H9 (cell line): ENCODE measurements around the gene TET3. TPM values are rescaled to one million over a fixed set of nuclear protein-coding genes. Genes with fewer than 3 reads are reported as not detected.

Experiments used
- DNase-seq: peaks from one replicate; pipeline ENCODE4 v3.0.0-alpha.2; 2017
- H2AFZ ChIP-seq: one replicate; pipeline ENCODE4 v1.6.1; 2013; ENCODE audit warnings: mild to moderate bottlenecking, low read length, control low read depth, moderate library complexity
- H2AK5ac ChIP-seq: 2 replicates; pipeline ENCODE4 v1.6.1; 2013; ENCODE audit warnings: low read length, control low read depth, mixed read lengths; ENCODE audit not compliant: insufficient read length
- H2BK120ac ChIP-seq: one replicate; pipeline ENCODE4 v1.6.1; 2013; ENCODE audit warnings: low read depth, mild to moderate bottlenecking, low read length, control low read depth, inconsistent platforms; ENCODE audit not compliant: poor library complexity, severe bottlenecking
- H2BK12ac ChIP-seq: 2 replicates; pipeline ENCODE4 v1.6.1; 2013; ENCODE audit warnings: low read length, control low read depth, mixed read lengths, low read depth; ENCODE audit not compliant: insufficient read length
- H2BK15ac ChIP-seq: 2 replicates; pipeline ENCODE4 v1.6.1; 2013; ENCODE audit warnings: low read depth, low read length, control low read depth
- H2BK20ac ChIP-seq: one replicate; pipeline ENCODE4 v1.6.1; 2013; ENCODE audit warnings: low read depth, mild to moderate bottlenecking, low read length, control low read depth, inconsistent platforms; ENCODE audit not compliant: poor library complexity, severe bottlenecking
- H2BK5ac ChIP-seq: 2 replicates; pipeline ENCODE4 v1.6.1; 2013; ENCODE audit warnings: low read length, control low read depth, mixed read lengths; ENCODE audit not compliant: insufficient read length
- H3K14ac ChIP-seq: 2 replicates; pipeline ENCODE4 v1.6.1; 2013; ENCODE audit warnings: low read length, control low read depth; ENCODE audit not compliant: insufficient read depth
- H3K18ac ChIP-seq: 2 replicates; pipeline ENCODE4 v1.6.1; 2013; ENCODE audit warnings: low read depth, mild to moderate bottlenecking, mixed read lengths, low read length, control low read depth; ENCODE audit not compliant: insufficient read length
- H3K23ac ChIP-seq: 2 replicates; pipeline ENCODE4 v1.6.1; 2013; ENCODE audit warnings: low read length, control low read depth, mixed read lengths, low read depth; ENCODE audit not compliant: insufficient read length
- H3K23me2 ChIP-seq: 2 replicates; pipeline ENCODE4 v1.6.1; 2013; ENCODE audit warnings: low read depth, mild to moderate bottlenecking, mixed read lengths, low read length, control low read depth; ENCODE audit not compliant: insufficient read length, poor library complexity, severe bottlenecking
- H3K27ac ChIP-seq: 2 replicates; pipeline ENCODE4 v1.5.1; 2013; ENCODE audit warnings: low read length, control low read depth, mixed read lengths, low read depth; ENCODE audit not compliant: insufficient read length
- H3K27me3 ChIP-seq: 2 replicates; pipeline ENCODE4 v1.6.1; 2013; ENCODE audit warnings: low read length, control low read depth, inconsistent platforms; ENCODE audit not compliant: insufficient read depth
- H3K4ac ChIP-seq: 2 replicates; pipeline ENCODE4 v1.6.1; 2013; ENCODE audit warnings: low read depth, mild to moderate bottlenecking, control low read depth, inconsistent platforms, low read length, moderate library complexity
- H3K4me1 ChIP-seq: 2 replicates; pipeline ENCODE4 v1.6.1; 2013; ENCODE audit warnings: low read length, control low read depth, inconsistent platforms; ENCODE audit not compliant: insufficient read depth
- H3K4me2 ChIP-seq: 2 replicates; pipeline ENCODE4 v1.6.1; 2013; ENCODE audit warnings: low read length, control low read depth, mixed read lengths; ENCODE audit not compliant: insufficient read length, insufficient read depth
- H3K56ac ChIP-seq: 2 replicates; pipeline ENCODE4 v1.6.1; 2013; ENCODE audit warnings: low read depth, mild to moderate bottlenecking, mixed read lengths, low read length, control low read depth; ENCODE audit not compliant: insufficient read length
- H3K79me1 ChIP-seq: 2 replicates; pipeline ENCODE4 v1.6.1; 2013; ENCODE audit warnings: low read depth, mild to moderate bottlenecking, moderate library complexity, low read length, control low read depth, inconsistent platforms; ENCODE audit not compliant: insufficient read depth, poor library complexity, severe bottlenecking
- H3K79me2 ChIP-seq: 2 replicates; pipeline ENCODE4 v1.6.1; 2013; ENCODE audit warnings: low read length, control low read depth, inconsistent platforms; ENCODE audit not compliant: insufficient read depth
- H3K9ac ChIP-seq: 2 replicates; pipeline ENCODE4 v1.6.1; 2013; ENCODE audit warnings: low read length, control low read depth, mixed read lengths; ENCODE audit not compliant: insufficient read length; ENCODE audit errors: extremely low read depth
- H3K9me3 ChIP-seq: one replicate; pipeline ENCODE4 v1.6.1; 2013; ENCODE audit warnings: low read depth, low read length, inconsistent platforms; ENCODE audit not compliant: control insufficient read depth
- H3T11ph ChIP-seq: one replicate; pipeline ENCODE4 v1.6.1; 2013; ENCODE audit warnings: mild to moderate bottlenecking, low read length, control low read depth, inconsistent platforms
- H4K20me1 ChIP-seq: one replicate; pipeline ENCODE4 v1.6.1; 2013; ENCODE audit not compliant: control insufficient read depth, insufficient read length, insufficient read depth
- H4K5ac ChIP-seq: 2 replicates; pipeline ENCODE4 v1.6.1; 2013; ENCODE audit warnings: low read depth, mild to moderate bottlenecking, mixed read lengths, low read length, control low read depth; ENCODE audit not compliant: insufficient read length
- H4K8ac ChIP-seq: replicated peaks from 2 replicates; pipeline ENCODE4 v1.6.1; 2013; ENCODE audit warnings: low read length, control low read depth, mixed read lengths, low read depth; ENCODE audit not compliant: insufficient read length
- H4K91ac ChIP-seq: 2 replicates; pipeline ENCODE4 v1.6.1; 2013; ENCODE audit warnings: low read depth, mild to moderate bottlenecking, moderate library complexity, mixed read lengths, low read length, control low read depth; ENCODE audit not compliant: insufficient read length
- H3K27ac Mint-ChIP-seq, 3 experiments: 2 replicates in 2 of 3; 3 replicates in 1 of 3; pipeline ENCODE4 v1.8.0; 2020 to 2021; ENCODE audit warnings: mixed read lengths in 3 of 3, mild to moderate bottlenecking in 1 of 3, moderate library complexity in 1 of 3
- H3K27me3 Mint-ChIP-seq: 2 replicates; pipeline ENCODE4 v1.8.0; 2021; ENCODE audit warnings: low read depth, mild to moderate bottlenecking, moderate library complexity, mixed read lengths
- H3K36me3 Mint-ChIP-seq, 3 experiments: 2 replicates in 2 of 3; 3 replicates in 1 of 3; pipeline ENCODE4 v1.8.0; 2020 to 2021; ENCODE audit warnings: low read depth in 3 of 3, mixed read lengths in 3 of 3; ENCODE audit not compliant: insufficient read depth in 1 of 3
- H3K4me1 Mint-ChIP-seq, 2 experiments: 2 replicates each; pipeline ENCODE4 v1.8.0; 2020; ENCODE audit warnings: mixed read lengths in 2 of 2
- H3K4me3 Mint-ChIP-seq, 2 experiments: 2 replicates in 1 of 2; 3 replicates in 1 of 2; pipeline ENCODE4 v1.8.0; 2020 to 2021; ENCODE audit warnings: mild to moderate bottlenecking in 2 of 2, mixed read lengths in 2 of 2, moderate library complexity in 1 of 2
- H3K9me3 Mint-ChIP-seq, 2 experiments: 2 replicates in 1 of 2; 3 replicates in 1 of 2; pipeline ENCODE4 v1.8.0; 2020; ENCODE audit warnings: mild to moderate bottlenecking in 2 of 2, mixed read lengths in 2 of 2, moderate library complexity in 1 of 2
- WGBS: extraction: QIAGEN DNeasy Blood & Tissue Kit; methylation state at CpG from one replicate; pipeline ENCODE4 v1.1.7; 2013; ENCODE audit warnings: missing lambda C conversion rate, low lambda C conversion rate, mixed read lengths; ENCODE audit not compliant: insufficient read length; ENCODE audit errors: extremely low coverage; 5-methylcytosine and 5-hydroxymethylcytosine counted together
- total RNA-seq: library from RNA; stranded (reverse); gene quantifications from 2 replicates; pipeline ENCODE4 v1.2.1, GENCODE V29; 2021
- TF ChIP-seq, protein P1 (sequence below): fragments of 200-600 bp; sonication (generic); conservative IDR thresholded peaks from 3 replicates; pipeline ENCODE4 v1.8.0; 2021; ENCODE audit warnings: antibody characterized with exemption, mild to moderate bottlenecking

TET3 gene
- total RNA-seq, 1 experiment from 2014 or later = 24.7 TPM

DNA sequence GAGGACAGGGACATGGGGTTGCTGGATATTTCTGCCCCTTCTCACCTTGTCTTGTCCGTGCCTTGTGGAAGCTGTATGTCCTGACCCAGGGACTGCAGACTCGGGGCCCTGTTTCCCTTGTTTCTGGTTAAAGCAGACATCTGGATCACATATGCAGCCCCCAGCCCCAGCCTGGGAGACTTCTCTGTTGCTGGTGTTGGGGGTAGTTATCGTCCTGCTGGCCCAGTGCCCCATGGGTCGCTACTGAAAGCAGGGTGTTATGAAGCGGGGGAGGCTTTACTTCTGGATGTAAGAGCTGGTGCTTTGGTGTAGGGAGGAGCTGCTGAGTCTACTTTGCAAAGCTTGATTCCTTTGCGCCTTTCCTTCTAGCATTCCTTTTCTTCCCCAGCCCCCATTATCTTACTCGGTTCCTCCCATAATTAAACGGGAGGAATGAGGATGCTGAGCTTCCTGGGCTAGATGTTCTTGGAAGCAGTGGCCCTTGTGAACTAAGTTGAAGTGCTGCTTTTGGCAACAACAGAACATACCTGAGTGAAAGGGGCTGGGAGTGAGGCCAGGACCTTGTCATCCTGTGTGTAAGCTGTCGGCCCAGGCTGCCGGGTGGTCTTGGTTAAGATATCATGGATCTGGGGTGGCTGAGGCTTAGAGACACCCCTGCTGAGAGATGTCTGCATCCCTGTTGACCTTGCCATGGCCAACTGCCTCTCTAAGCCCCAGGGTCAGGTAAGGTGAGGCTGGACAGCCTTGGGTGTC lies 3.4 kb downstream of the TET3 start:
- Histone ChIP-seq H3K27me3 (no peaks in the 10 kb centered on the region), H4K8ac (no peak overlapping the region), H3T11ph (no peak overlapping the region), H2AFZ (no peak overlapping the region), H3K14ac (no peak overlapping the region), H3K79me2 (peaks cover 7% of the 10 kb centered on the region; the same call in 1 of the 2 replicates), H3K4ac (no peak overlapping the region), H3K56ac (no peak overlapping the region), H3K18ac (no peak overlapping the region), H4K20me1 (peaks cover 2% of the 10 kb centered on the region), H3K9me3 (no peaks in the 10 kb centered on the region), H3K27ac (no peak overlapping the region), H3K4me1 (peaks cover 21% of the 10 kb centered on the region; the same call in 1 of the 2 replicates), H3K4me2 (no peak overlapping the region), H3K23me2 (peaks cover 15% of the 10 kb centered on the region), H3K23ac (no peak overlapping the region), H2BK12ac (no peak overlapping the region), H2BK20ac (no peak overlapping the region), H4K5ac (no peak overlapping the region), H2BK120ac (no peak overlapping the region), H4K91ac (no peak overlapping the region), H2BK15ac (no peak overlapping the region), H3K79me1 (peaks cover 4% of the 10 kb centered on the region), H2AK5ac (no peak overlapping the region), H2BK5ac (no peak overlapping the region), H3K9ac (no peak overlapping the region)
- Mint-ChIP-seq H3K27ac (no peak overlapping the region; a peak in 1 of 7 replicates), H3K27me3 (peaks cover 18% of the 10 kb centered on the region), H3K36me3 (peaks cover 20 to 47% (median 24%) of the 10 kb centered on the region in 3 experiments), H3K4me3 (peak overlapping the region; percentile 38 to 71; a peak in 4 of 5 replicates), H3K4me1 (peaks cover 45 to 46% of the 10 kb centered on the region in 2 experiments), H3K9me3 (no peaks in the 10 kb centered on the region)
- TF ChIP-seq, protein P1, sequence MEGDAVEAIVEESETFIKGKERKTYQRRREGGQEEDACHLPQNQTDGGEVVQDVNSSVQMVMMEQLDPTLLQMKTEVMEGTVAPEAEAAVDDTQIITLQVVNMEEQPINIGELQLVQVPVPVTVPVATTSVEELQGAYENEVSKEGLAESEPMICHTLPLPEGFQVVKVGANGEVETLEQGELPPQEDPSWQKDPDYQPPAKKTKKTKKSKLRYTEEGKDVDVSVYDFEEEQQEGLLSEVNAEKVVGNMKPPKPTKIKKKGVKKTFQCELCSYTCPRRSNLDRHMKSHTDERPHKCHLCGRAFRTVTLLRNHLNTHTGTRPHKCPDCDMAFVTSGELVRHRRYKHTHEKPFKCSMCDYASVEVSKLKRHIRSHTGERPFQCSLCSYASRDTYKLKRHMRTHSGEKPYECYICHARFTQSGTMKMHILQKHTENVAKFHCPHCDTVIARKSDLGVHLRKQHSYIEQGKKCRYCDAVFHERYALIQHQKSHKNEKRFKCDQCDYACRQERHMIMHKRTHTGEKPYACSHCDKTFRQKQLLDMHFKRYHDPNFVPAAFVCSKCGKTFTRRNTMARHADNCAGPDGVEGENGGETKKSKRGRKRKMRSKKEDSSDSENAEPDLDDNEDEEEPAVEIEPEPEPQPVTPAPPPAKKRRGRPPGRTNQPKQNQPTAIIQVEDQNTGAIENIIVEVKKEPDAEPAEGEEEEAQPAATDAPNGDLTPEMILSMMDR = no peak
- no peak for DNase-seq
- no CpG with 5 or more reads among the region's 10 CpGs for WGBS
